Uterus (tissue), 2 donors: Measurements from ENCODE around the gene KRTAP10-5.

Source experiments
- POLR2A ChIP-seq, 2 donors: fragments of 450-650 bp; IDR thresholded peaks; one replicate each; pipeline ENCODE4 v1.6.1; 2016; ENCODE audit warnings: antibody characterized with exemption in 2 of 2, mild to moderate bottlenecking in 1 of 2, moderate library complexity in 1 of 2
- TF ChIP-seq, protein P1 (sequence below), 4 experiments: fragments of 200-600 bp in 2 of 4; fragments of 450-650 bp in 2 of 4; sonication (generic) in 2 of 4; IDR thresholded peaks; one replicate each; pipeline ENCODE4 v1.5.1; 2016 to 2019; ENCODE audit warnings: antibody characterized with exemption in 4 of 4, mild to moderate bottlenecking in 2 of 4, moderate library complexity in 1 of 4

DNA sequence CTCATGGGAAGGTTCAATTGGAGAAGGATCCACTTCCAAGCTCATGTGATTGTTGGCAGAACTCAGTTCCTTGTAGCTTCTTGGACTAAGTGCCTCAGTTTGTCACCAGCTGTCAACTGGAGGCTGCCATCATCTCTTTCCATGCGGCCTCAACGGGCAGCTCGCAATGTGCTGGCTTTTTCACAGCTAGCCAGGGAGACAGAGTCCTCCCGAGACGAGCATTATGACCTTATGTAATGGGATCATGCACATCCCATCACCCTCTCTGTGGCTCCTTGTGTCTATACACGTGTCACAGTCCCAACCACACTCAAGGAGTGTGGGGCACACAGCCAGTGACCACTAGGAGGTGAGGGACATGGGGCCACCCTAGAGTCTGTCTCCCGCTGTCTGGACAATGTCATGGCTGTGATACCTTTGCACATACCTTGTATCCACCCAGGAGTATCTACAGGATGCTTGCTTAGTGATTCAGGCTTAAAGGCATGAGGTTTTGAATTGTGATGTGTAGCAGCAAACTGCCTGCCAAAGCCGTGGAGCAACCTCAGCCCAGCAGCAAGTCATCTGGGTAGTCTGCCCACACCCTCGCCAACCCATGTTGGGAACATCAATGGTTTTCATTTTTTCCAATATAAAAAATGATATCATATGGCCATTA is 15.8 kb upstream of the KRTAP10-5 start:
- TF ChIP-seq, protein P1, sequence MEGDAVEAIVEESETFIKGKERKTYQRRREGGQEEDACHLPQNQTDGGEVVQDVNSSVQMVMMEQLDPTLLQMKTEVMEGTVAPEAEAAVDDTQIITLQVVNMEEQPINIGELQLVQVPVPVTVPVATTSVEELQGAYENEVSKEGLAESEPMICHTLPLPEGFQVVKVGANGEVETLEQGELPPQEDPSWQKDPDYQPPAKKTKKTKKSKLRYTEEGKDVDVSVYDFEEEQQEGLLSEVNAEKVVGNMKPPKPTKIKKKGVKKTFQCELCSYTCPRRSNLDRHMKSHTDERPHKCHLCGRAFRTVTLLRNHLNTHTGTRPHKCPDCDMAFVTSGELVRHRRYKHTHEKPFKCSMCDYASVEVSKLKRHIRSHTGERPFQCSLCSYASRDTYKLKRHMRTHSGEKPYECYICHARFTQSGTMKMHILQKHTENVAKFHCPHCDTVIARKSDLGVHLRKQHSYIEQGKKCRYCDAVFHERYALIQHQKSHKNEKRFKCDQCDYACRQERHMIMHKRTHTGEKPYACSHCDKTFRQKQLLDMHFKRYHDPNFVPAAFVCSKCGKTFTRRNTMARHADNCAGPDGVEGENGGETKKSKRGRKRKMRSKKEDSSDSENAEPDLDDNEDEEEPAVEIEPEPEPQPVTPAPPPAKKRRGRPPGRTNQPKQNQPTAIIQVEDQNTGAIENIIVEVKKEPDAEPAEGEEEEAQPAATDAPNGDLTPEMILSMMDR (IDR thresholded peaks at IDR 0.05), result no peak
- TF ChIP-seq POLR2A (IDR thresholded peaks at IDR 0.05), result no peak
